IMR-90 (cell line): ENCODE measurements around the gene LILRB1.
"Not testable (repeated sequence)": the region's sequence is repeated elsewhere in the genome, so short reads cannot be mapped to it uniquely, and the experiment has no call there.

ENCODE experiments used
- CEBPB ChIP-seq: IDR thresholded peaks from 2 replicates; pipeline ENCODE4 v1.6.1; 2012; ENCODE audit warnings: low read depth, low read length, improper control_type of control experiment
- RCOR1 ChIP-seq: IDR thresholded peaks from 2 replicates; pipeline ENCODE4 v1.6.1; 2012; ENCODE audit warnings: mild to moderate bottlenecking, low read length, improper control_type of control experiment; ENCODE audit not compliant: insufficient replicate concordance
- SMC3 ChIP-seq: fragments of 150-350 bp; IDR thresholded peaks from 2 replicates; pipeline ENCODE4 v1.6.1; 2016; ENCODE audit warnings: low read depth, mild to moderate bottlenecking, antibody characterized with exemption, low read length, moderate library complexity
- TF ChIP-seq, protein P1 (sequence below): conservative IDR thresholded peaks from 2 replicates; pipeline ENCODE4 v1.5.1; 2012; ENCODE audit warnings: mild to moderate bottlenecking, low read depth, low read length, improper control_type of control experiment

- not testable (repeated sequence) for TF ChIP-seq CEBPB, RCOR1, SMC3
- TF ChIP-seq, protein P1, sequence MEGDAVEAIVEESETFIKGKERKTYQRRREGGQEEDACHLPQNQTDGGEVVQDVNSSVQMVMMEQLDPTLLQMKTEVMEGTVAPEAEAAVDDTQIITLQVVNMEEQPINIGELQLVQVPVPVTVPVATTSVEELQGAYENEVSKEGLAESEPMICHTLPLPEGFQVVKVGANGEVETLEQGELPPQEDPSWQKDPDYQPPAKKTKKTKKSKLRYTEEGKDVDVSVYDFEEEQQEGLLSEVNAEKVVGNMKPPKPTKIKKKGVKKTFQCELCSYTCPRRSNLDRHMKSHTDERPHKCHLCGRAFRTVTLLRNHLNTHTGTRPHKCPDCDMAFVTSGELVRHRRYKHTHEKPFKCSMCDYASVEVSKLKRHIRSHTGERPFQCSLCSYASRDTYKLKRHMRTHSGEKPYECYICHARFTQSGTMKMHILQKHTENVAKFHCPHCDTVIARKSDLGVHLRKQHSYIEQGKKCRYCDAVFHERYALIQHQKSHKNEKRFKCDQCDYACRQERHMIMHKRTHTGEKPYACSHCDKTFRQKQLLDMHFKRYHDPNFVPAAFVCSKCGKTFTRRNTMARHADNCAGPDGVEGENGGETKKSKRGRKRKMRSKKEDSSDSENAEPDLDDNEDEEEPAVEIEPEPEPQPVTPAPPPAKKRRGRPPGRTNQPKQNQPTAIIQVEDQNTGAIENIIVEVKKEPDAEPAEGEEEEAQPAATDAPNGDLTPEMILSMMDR = not testable (repeated sequence)
Observed at GRCh38 chr19:54624934-54625730, 5.2 kb upstream of the LILRB1 start.
